ENCODE data around the gene MBD3L1. TPM values are rescaled to one million over a fixed set of nuclear protein-coding genes. Genes with fewer than 3 reads are reported as not detected.

MBD3L1 gene
- total RNA-seq (2022) (not detected in 2 replicates), Bru-seq, nascent RNA (not detected), BruChase-seq, experiment 1, labeled RNA remaining after a 6-hour chase (percentile 14 among the genes with signal in this experiment), BruChase-seq, experiment 2, labeled RNA remaining after a 2-hour chase (percentile 7 among the genes with signal in this experiment)
- long read RNA-seq: 0 reads

DNA sequence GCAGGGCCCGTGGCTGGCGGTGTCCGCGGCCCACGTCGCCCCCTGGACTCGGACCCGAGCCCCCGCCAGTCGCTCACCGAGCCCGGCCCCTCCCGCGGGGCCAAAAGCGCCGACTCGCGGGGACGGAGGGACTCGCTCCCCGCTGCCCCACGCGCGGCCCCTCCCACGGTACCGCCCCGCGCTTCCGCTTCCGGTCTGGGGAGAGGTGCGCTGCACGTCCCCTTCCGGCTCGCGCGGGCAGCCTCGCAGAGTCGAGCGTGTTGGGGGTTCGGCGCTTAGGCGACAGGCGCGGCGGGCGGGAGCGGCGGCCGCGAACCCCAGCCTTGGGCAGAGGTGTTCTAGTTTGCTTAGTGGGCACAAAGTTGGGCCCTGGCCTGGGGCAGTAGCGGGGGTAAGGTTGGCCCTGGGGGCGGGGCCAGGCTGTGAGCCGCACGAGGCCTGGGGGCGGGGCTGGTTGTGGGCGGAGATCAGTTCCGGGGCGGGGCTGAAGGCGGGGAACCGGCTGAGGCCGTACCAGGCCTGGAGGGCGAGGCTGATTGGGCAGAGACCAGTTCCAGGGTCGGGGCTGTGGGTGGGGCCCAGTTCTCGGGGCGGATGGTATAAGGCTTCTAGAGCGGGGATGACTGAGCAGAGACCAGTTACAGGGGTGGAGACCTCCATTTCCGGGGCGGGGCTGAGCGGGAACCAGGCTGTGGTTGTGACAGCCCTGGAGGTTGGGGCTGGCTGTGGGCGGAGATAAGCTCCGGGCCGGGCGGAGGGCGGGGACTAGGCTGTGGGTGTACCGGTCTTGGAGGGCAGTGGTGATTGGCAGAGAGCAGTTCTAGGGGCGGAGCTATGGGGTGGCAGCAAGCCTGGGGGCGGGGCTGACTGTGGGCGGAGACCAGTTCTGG, at the start of gene MBD3L1, which contains the start of gene ZNF558:
Gene MBD3L1 (plus strand): TSS at position 246 of the 890 bp plus-strand sequence. CDS start 10,302 bp downstream, outside the sequence.
Gene ZNF558 (minus strand): TSS at position 173 of the 890 bp plus-strand sequence. CDS start 9,645 bp downstream, outside the sequence.
- CTCF ChIA-PET: interaction anchor here (0.5 to 0.8 kb wide), 4 partner anchors 8 to 386 kb away, joined by 3 read pairs; no protein-coding TSS in a partner anchor
- no peaks in the 10 kb centered on the region for H3K9me3 Mint-ChIP-seq (ENCODE audit: low read depth, unreplicated experiment)
- peak within 1 kb of the TSS; percentile 80 for H3K4me3 Mint-ChIP-seq (ENCODE audit: low read depth, unreplicated experiment)
- peaks cover 23% of the 10 kb centered on the region for H3K36me3 Mint-ChIP-seq (ENCODE audit: insufficient read depth, unreplicated experiment)
- no TSS peak for BruUV-seq (replicated peaks)
- intact Hi-C loops (cut with micrococcal nuclease; ENCODE audit: unreplicated experiment): loop anchor here (10.0 kb wide), 1 partner anchor 178 kb away; no protein-coding TSS in a partner anchor
- TF ChIP-seq, protein P1, sequence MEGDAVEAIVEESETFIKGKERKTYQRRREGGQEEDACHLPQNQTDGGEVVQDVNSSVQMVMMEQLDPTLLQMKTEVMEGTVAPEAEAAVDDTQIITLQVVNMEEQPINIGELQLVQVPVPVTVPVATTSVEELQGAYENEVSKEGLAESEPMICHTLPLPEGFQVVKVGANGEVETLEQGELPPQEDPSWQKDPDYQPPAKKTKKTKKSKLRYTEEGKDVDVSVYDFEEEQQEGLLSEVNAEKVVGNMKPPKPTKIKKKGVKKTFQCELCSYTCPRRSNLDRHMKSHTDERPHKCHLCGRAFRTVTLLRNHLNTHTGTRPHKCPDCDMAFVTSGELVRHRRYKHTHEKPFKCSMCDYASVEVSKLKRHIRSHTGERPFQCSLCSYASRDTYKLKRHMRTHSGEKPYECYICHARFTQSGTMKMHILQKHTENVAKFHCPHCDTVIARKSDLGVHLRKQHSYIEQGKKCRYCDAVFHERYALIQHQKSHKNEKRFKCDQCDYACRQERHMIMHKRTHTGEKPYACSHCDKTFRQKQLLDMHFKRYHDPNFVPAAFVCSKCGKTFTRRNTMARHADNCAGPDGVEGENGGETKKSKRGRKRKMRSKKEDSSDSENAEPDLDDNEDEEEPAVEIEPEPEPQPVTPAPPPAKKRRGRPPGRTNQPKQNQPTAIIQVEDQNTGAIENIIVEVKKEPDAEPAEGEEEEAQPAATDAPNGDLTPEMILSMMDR (IDR thresholded peaks at IDR 0.05; ENCODE audit: unreplicated experiment): no peak
- no peaks in the 10 kb centered on the region for H3K4me1 Mint-ChIP-seq (ENCODE audit: low read depth, unreplicated experiment)
- DNase-seq: peak; percentile 96
- no peaks in the 10 kb centered on the region for H3K27me3 Mint-ChIP-seq (ENCODE audit: unreplicated experiment)
- peak within 1 kb of the TSS; percentile 70 for H3K27ac Mint-ChIP-seq (ENCODE audit: unreplicated experiment)

DNA sequence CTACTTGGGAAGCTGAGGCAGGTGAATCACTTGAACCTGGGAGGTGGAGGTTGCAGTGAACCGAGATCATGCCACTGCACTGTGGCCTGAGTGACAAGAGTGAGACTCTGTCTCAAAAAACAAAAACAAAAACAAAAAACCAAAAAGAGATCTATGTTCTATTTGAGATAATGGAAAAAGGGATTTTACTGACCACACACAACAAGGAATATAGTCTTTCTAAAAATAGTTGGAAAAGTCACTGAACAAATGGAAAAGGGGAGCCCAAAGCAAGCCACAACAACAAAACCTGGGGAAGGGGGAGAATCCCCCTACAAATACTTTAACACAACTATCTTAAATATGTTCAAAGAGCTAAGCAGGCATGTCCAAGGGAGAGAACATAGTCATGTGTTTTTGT, 37.4 kb upstream of the MBD3L1 start:
- BruUV-seq (replicated peaks): no TSS peak
- CTCF ChIA-PET: no interaction called here
- no peak for DNase-seq
- no peak overlapping the region for H3K27ac Mint-ChIP-seq (ENCODE audit: unreplicated experiment)
- no peaks in the 10 kb centered on the region for H3K27me3 Mint-ChIP-seq (ENCODE audit: unreplicated experiment)
- H3K4me3 Mint-ChIP-seq (ENCODE audit: low read depth, unreplicated experiment): no peak overlapping the region
- no peaks in the 10 kb centered on the region for H3K4me1 Mint-ChIP-seq (ENCODE audit: low read depth, unreplicated experiment)
- TF ChIP-seq, protein P1 (IDR thresholded peaks at IDR 0.05; ENCODE audit: unreplicated experiment): no peak
- peaks cover 3% of the 10 kb centered on the region for H3K9me3 Mint-ChIP-seq (ENCODE audit: low read depth, unreplicated experiment)
- H3K36me3 Mint-ChIP-seq (ENCODE audit: insufficient read depth, unreplicated experiment): no peaks in the 10 kb centered on the region
- intact Hi-C loops (cut with micrococcal nuclease; ENCODE audit: unreplicated experiment): no loop called here

DNA sequence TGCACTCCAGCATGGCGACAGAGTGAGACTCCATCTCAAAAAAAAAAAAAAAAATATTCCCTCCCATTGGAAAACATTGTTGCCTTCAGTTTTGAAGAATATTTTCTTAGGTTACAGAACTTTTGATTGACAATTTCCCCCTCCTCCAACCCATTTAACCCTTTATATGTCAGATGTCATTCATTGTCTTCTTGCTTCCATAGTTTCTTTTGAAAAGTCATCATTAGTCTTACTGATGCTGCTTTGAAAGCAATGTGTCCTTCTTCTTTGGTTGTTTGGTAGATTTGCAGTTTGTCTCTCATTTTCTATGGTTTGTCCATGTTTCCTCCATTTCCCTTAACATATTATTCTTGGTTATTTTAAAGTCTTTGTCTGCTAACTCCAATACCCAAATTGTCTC, 25.5 kb upstream of the MBD3L1 start:
- peaks cover 13% of the 10 kb centered on the region for H3K9me3 Mint-ChIP-seq (ENCODE audit: low read depth, unreplicated experiment)

More for the DNA sequence above, 25.5 kb upstream of the MBD3L1 start:
- no TSS peak for BruUV-seq (replicated peaks)
- Mint-ChIP-seq H3K27me3 (ENCODE audit: unreplicated experiment) (no peaks in the 10 kb centered on the region), H3K4me3 (ENCODE audit: low read depth, unreplicated experiment) (no peak overlapping the region), H3K36me3 (ENCODE audit: insufficient read depth, unreplicated experiment) (no peaks in the 10 kb centered on the region), H3K27ac (ENCODE audit: unreplicated experiment) (no peak overlapping the region), H3K4me1 (ENCODE audit: low read depth, unreplicated experiment) (no peaks in the 10 kb centered on the region)
- CTCF ChIA-PET: no interaction called here
- no peak for DNase-seq
- TF ChIP-seq, protein P1 (IDR thresholded peaks at IDR 0.05; ENCODE audit: unreplicated experiment): no peak
- intact Hi-C loops (cut with micrococcal nuclease; ENCODE audit: unreplicated experiment): no loop called here
